Sciatic nerve (tissue), 2 donors: ENCODE data around the gene AMH. TPM values are rescaled to one million over a fixed set of nuclear protein-coding genes. Genes with fewer than 3 reads are reported as not detected.
A peak's percentile ranks its signal among the peaks of the same experiment; 100 is the strongest.

Experiments used
- ATAC-seq: fragments of 200-7000 bp; cut with Tn5 transposase; one replicate; pipeline ENCODE4 v1.9.1; 2020; ENCODE audit warnings: mild to moderate bottlenecking, moderate library complexity
- DNase-seq: peaks from one replicate; pipeline ENCODE4 v3.0.0-alpha.2; 2020; ENCODE audit warnings: low spot score
- intact Hi-C: fragments of 100-400 bp; cut with DNase I; formaldehyde crosslinking; loops from one replicate; pipeline ENCODE4 v1.14.2; 2022
- total RNA-seq: library from RNA; stranded (reverse); fragmentation: NEBNext Ultra II Directional; extraction: Animal tissue kit (Norgen Biotek cat#: 25700); gene quantifications from one replicate; pipeline ENCODE4 v1.2.1, GENCODE V29; 2021
- donor health status: DM: no; HTN: no; CAD: no.
- donor health status: DM: no; HTN: no; CAD: no.

AMH gene
- total RNA-seq, 1 donor from 2014 or later = 1.3 TPM

- intact Hi-C loops = no loop called here
- no peak for DNase-seq
- ATAC-seq = no peak
Observed at GRCh38 chr19:2255982-2256685, 7.0 kb downstream of the AMH start, which contains the start of gene JSRP1. TSS of gene JSRP1 (minus strand) at chr19:2256417. CDS start at chr19:2255314, 1,103 bp downstream.

GRCh38 chr19:2259336-2259735 is 10.2 kb downstream of the AMH start:
- intact Hi-C loops = no loop called here
- ATAC-seq = no peak
- DNase-seq = no peak

- DNase-seq = no peak
- no peak for ATAC-seq
- intact Hi-C loops = no loop called here
Observed at GRCh38 chr19:2260341-2260805, 11.2 kb downstream of the AMH start.

- no peak for ATAC-seq
- no peak for DNase-seq
- intact Hi-C loops = no loop called here
Observed at GRCh38 chr19:2261438-2262172, 12.5 kb downstream of the AMH start.

- ATAC-seq (peak; percentile 40), DNase-seq (peak; percentile 92)
- intact Hi-C loops = no loop called here
Observed at GRCh38 chr19:2266183-2266993, 17.3 kb downstream of the AMH start.

GRCh38 chr19:2268480-2268830 is 19.3 kb downstream of the AMH start:
- ATAC-seq (no peak), DNase-seq (no peak)
- intact Hi-C loops = no loop called here

- ATAC-seq (no peak), DNase-seq (no peak)
- intact Hi-C loops = no loop called here
Observed at GRCh38 chr19:2268861-2269243, 19.7 kb downstream of the AMH start.

- DNase-seq (peak; percentile 99), ATAC-seq (peak; percentile 92)
- intact Hi-C loops = loop anchor here (2.0 to 10.0 kb wide), 3 partner anchors 33 to 115 kb away; partner anchors contain the start of genes PLEKHJ1 and SF3A2
Observed at GRCh38 chr19:2269244-2270156, 20.4 kb downstream of the AMH start.

GRCh38 chr19:2270157-2270422 is 21.0 kb downstream of the AMH start:
- intact Hi-C loops = loop anchor here (2.0 to 10.0 kb wide), 3 partner anchors 33 to 115 kb away; partner anchors contain the start of genes PLEKHJ1 and SF3A2
- DNase-seq = peak; percentile 84

GRCh38 chr19:2270423-2271233 is 21.5 kb downstream of the AMH start:
- peak; percentile 94 for DNase-seq
- peak; percentile 59 for ATAC-seq
- intact Hi-C loops = loop anchor here (2.0 to 10.0 kb wide), 3 partner anchors 34 to 114 kb away; partner anchors contain the start of genes PLEKHJ1 and SF3A2

More at GRCh38 chr19:2270157-2270422, 21.0 kb downstream of the AMH start:
- ATAC-seq = peak; percentile 5

- no peak for ATAC-seq
- no peak for DNase-seq
- intact Hi-C loops = loop anchor here (2.0 to 10.0 kb wide), 3 partner anchors 35 to 114 kb away; partner anchors contain the start of genes PLEKHJ1 and SF3A2
Observed at GRCh38 chr19:2271234-2272103, 22.3 kb downstream of the AMH start.

GRCh38 chr19:2273356-2274184 is 24.4 kb downstream of the AMH start:
- ATAC-seq (peak; percentile 12), DNase-seq (peak; percentile 82)
- intact Hi-C loops = loop anchor here (5.0 to 10.0 kb wide), 2 partner anchors 111 to 116 kb away; no protein-coding TSS in a partner anchor

- DNase-seq = no peak
- intact Hi-C loops = loop anchor here (5.0 to 10.0 kb wide), 2 partner anchors 111 to 117 kb away; no protein-coding TSS in a partner anchor
- no peak for ATAC-seq
Observed at GRCh38 chr19:2274185-2274711, 25.1 kb downstream of the AMH start.

- ATAC-seq (peak; percentile 36), DNase-seq (peak; percentile 76)
- intact Hi-C loops = loop anchor here (5.0 to 10.0 kb wide), 2 partner anchors 110 to 118 kb away; no protein-coding TSS in a partner anchor
Observed at GRCh38 chr19:2274931-2275535, 25.9 kb downstream of the AMH start.
